ENCODE data around the gene TMEM139.

GRCh38 chr7:143261901-143262300 lies 22.9 kb upstream of the TMEM139 start:
- no peak for TF ChIP-seq MAX (IDR thresholded peaks at IDR 0.05; ENCODE audit: low read depth, low read length)
- TF ChIP-seq CTCF (IDR thresholded peaks at IDR 0.05; ENCODE audit: low read depth, low read length): no peak

Measured in NB4 (cell line).